RPMI8226 (cell line): ENCODE results near the gene IL1RAPL1.

Experiments used
- DNase-seq: peaks from one replicate; pipeline ENCODE4 v3.0.0-alpha.2; 2015

IL1RAPL1 gene

DNA sequence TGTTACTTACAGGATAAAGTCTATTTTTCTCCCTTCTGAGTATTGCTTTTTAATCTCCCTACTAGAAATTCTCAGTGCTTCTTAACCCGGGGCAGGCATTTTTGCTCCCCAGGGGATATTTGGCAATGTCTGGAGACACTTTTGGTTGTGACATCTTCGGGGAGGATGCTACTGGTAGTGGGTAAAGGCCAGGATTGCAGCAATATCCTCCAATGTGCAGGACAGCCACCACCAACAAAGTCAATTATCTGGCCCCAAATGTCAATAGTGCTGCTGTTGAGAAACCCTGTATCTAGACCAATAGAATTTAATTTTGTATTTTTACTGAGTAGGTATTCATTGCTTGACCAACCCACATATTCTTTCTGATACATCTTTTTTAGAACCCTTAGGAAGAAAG is 958.6 kb downstream of the IL1RAPL1 start:
- DNase-seq = no peak

DNA sequence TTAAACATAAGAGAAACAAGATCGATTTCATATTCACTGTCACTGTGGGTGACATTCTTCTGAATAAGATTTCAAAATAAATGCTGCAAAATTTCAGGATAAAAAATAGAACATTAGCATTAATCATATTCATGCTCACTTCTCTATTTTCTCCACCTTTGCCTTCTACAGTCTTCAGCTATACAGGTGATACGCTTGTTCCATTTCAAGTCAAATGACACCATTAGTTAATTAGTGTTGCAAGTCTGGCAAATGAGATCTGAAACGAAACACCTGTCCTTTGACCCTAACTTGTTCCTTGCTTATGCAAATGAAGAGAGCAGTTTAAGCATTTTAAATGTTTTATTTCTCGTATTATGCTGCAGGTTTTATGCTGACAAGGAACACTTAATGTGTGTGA is 960.6 kb downstream of the IL1RAPL1 start:
- DNase-seq = no peak

GRCh38 chrX:29553542-29553941 is 966.3 kb downstream of the IL1RAPL1 start:
- no peak for DNase-seq

- no peak for DNase-seq
Measured at GRCh38 chrX:29555465-29556091, 968.3 kb downstream of the IL1RAPL1 start.

DNA sequence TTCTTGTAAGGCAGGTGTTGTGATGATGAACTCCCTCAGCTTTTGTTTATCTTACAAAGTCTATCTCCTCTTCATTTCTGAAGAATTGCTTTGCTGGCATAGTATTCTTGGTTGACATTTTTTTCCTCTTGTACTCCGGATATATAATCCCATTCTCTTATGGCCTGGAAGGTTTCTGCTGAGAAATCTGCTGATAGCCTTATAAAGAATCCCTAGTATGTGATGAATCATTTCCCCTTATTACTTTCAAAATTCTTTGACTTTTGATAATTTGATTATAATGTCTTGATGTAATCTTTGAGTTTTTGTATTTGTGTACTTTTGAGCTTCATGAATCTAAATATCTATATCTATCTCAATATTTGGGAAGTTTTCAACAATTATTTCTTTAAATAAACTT is 972.8 kb downstream of the IL1RAPL1 start:
- DNase-seq = no peak

DNA sequence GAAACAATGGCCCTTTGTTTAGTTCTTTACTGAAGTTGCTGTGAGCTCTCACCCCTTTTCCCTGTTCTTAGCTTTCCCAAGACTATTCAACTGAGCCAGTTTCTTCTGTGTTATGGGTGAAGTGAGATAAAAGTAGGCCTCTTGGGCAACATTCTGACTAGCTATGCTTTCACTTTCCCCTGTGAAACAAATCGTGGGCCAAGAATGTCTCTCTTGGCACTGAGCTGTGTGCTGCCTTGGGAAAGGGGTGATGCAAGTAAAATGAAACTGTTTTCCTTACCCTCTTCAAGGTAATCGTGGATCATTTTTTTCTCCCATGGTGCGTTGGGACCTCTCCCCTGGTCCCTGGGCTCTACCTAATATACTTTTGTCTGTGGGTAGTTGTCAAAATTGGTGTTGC is 974.2 kb downstream of the IL1RAPL1 start:
- no peak for DNase-seq

- no peak for DNase-seq
Measured at GRCh38 chrX:29580560-29580959, 993.3 kb downstream of the IL1RAPL1 start.

- DNase-seq = no peak
Measured at GRCh38 chrX:29581223-29581622, 994.0 kb downstream of the IL1RAPL1 start.

DNA sequence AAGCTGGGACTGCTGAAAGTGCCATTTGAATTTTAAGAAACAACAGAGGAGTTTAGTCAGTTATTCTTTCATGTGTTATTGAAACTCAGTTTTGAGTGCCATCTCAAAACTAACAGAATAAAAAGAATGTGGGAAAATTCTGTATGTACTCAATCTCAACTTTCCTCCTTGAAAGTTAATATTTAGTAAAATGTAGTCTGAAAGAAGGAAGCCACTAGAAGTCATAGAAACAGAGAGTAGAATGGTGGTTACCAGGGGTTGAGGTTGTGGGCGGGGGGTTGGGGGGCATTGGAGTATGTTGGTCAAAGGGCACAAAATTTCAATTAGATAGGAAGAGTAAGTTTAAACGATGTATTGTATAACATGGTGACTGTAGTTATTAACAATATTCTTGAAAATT is 999.9 kb downstream of the IL1RAPL1 start:
- DNase-seq = no peak

- no peak for DNase-seq
Measured at GRCh38 chrX:29590921-29591320, 1003.7 kb downstream of the IL1RAPL1 start.

DNA sequence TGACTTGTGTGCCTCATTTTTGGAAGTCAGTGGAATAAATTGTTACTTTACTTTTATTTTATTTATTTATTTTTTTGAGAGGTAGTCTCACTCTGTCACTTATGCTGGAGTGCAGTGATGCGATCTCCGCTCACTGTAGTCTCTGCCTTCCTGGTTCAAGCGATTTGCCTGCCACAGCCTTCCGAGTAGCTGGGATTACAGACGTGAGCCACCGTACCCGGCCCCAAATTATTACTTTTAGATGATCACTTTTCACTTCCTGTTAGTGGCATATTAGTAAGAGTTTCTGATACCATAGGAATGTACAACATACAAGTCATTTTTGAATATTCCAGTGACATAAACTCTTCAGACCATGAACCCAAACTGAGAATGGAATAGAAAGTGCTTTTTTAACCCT is 1017.1 kb downstream of the IL1RAPL1 start:
- DNase-seq = no peak

DNA sequence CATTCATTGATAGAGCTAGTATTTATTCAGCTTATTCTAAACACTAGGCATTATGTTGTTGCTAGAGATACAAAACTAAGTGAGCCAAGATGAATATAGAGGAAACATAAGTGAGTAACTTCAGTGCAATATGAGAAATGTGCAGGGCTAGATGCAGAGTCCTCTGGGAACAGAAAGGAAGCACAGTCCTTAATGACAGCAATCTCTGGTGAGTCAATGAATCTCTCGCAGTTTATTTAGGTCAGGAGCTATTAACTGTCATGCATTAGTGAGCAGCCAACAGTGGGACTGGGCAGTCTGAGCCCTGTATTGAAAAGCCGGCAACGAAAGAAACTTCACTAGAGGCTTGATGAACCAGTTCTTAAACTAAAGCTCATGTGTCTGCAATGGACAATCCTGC is 1030.0 kb downstream of the IL1RAPL1 start:
- DNase-seq = no peak

DNA sequence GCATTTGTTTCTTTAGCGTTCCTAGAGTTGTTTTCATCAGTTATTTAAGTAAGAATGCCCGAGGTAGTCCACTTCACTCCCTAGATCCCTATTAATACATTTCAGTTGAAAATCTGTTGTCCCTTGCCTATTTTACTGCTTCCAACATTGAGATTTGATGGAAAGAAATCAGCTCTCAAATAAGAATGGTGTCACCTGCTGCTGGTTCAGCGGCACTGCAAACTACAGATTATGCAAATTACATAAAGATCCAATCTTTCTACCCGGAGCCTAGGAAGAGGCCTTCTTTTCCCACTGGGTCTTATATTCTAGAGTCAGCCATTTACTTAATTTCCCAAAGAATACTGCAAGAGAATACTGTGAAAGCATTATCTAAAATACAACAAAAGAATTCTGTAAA is 1030.5 kb downstream of the IL1RAPL1 start:
- no peak for DNase-seq

DNA sequence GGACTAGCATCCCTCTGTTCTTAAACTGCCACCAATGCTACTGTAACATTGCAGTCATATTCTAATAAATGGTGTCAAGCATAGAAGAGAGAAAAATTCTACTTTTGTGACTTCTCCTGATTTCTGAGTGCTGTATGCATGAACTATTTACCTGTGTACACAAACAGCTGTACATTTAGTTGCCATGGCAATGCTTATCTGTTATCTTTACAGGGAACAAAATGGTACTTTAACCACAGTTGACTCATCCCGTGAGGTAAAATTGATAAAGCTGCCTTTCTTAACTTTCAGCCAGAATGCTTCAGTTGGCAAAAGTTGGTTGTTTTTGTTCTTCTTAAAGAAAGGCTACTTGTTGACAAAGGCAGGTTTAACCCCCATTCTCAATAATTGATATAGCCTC is 1040.6 kb downstream of the IL1RAPL1 start:
- DNase-seq = no peak

DNA sequence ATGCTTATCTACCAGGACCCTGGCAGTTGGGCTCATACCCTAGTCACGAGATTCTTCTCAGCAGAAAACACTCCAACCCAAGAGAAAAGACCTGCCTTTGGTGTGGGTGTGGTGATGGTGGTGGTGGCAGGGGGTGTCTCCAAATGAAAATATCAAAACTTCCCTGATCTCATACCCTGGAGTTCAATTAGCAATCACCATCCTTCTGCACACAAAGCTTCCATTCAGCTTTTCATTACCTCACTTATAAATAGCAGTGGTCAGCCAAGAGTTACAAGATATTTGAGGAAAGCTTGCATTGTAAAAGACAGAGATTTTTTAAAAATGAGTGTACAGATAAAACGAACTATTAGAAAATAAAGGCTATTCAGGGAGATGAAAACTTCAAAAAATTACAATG is 1047.3 kb downstream of the IL1RAPL1 start:
- no peak for DNase-seq

DNA sequence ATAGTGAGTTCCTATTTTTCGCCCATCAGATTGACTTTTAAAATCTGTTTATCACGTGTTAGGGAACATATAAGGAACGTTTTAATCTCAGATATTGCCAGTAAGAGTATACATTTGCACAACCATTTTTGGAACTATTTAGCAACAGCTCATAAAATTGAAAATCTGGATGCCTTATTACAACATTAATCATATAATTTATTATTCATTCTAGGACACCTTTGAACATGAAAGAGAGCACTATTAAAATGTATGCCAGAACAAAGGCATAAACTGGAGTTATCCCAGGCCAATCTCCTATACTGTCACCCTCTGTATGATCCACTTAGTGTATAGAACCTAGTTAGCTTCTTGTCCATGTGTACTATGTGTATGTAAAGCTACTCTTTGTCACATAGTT is 1049.1 kb downstream of the IL1RAPL1 start:
- DNase-seq = no peak

- DNase-seq = no peak
Measured at GRCh38 chrX:29640106-29640505, 1052.9 kb downstream of the IL1RAPL1 start.

DNA sequence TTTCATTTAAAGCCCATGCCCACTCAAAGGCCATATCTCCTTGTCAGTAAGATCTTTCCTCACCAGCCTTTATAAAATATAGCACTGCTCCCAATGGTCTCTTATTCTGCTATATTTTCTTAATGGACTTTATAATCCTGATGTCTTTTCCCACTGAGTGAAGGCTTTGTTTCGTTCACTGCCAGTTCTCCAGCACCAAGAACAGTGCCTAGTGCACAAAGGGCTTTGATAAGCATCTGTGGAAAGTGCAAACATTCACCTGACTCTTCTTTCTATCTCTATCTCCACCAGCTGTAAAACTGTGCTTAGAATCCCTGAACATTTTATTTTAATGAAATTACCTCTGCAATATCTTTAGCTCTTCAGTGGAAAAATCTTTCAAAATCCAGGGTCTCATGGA is 1054.2 kb downstream of the IL1RAPL1 start:
- DNase-seq = no peak

DNA sequence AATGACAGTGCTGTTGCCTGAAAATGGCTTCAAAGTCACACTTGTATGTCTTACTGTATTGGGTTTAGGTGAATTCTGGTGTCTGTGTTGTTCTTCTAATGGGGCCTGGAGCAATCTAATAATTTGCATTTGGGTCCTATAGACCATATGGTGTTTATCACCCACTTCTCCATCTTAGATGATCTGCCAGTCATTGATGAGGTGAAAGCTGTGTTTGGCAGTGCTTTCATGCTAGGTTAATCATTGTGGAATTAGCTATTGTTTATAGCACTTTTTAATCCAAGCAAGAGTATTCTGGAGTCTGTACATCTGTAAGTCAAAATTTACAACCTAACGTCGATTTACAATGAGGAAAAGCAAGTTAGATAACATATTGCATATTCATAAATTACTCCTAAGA is 1055.9 kb downstream of the IL1RAPL1 start:
- DNase-seq = no peak

- DNase-seq = no peak
Measured at GRCh38 chrX:29648161-29648560, 1060.9 kb downstream of the IL1RAPL1 start.

GRCh38 chrX:29652484-29652883 is 1065.2 kb downstream of the IL1RAPL1 start:
- no peak for DNase-seq

DNA sequence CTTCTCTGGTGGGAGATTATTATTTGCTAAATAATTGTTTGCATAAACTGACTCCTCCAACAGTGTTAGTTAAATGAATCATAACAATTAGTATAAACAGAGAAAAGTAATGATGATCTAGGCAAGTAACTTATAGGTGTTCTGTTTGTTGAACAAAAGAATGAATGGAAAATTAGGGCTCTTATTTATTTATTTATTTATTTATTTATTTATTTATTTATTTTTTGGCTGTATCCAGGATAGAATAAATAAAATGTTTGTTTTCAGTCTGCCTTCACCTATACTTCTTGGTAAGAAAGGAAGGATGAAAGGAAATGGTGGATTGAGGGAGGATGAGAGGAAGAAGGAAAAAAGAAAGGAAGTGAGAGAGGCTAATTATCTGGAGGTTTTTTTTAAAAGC is 1066.5 kb downstream of the IL1RAPL1 start:
- DNase-seq = no peak

- DNase-seq = no peak
Measured at GRCh38 chrX:29659911-29660310, 1072.7 kb downstream of the IL1RAPL1 start.

DNA sequence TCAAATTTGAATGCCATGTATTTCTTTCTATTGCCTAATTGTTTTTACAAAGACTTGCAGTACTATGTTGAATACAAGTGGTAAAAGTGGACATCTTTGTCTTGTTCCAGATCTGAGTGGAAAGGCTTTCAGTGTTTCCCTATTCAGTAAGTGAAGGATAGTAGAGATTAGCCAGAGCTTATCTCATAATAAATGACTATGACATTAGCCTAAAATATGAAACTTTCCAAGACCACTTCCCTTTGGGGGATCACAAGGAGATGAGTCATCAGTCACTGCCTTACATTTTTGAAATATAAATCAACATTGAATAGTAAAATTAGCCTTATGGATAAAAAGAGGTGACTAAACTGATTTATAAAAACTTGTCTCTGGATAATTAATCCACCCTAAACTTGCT is 1074.0 kb downstream of the IL1RAPL1 start:
- no peak for DNase-seq

DNA sequence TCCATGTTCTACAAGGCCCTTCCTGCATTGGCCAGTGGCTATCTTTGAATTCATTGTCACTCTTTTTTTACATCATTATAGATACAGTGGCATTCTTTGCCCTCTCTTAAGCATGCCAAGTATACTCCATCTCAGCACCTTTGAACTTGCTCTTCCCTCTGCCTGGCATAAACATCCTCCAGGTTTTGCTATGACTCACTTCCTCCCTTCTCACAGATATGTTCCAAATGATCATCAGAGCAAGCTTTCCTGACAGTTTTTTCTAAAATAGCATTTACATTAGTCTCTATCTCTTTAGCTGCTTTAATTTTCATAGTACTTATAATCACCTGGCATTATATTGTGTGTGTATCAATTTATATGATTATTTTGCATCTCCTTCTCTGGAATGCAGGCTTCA is 1074.9 kb downstream of the IL1RAPL1 start:
- no peak for DNase-seq
